ENCODE data around the gene CELF5. TPM values are rescaled to one million over a fixed set of nuclear protein-coding genes. Genes with fewer than 3 reads are reported as not detected.

Gene CELF5
- total RNA-seq, 1 experiment from 2014 or later: 2.5 TPM

- no TSS peak for BruUV-seq (replicated peaks)
- CTCF ChIA-PET: interaction anchor here (1.0 to 2.8 kb wide), 3 partner anchors 10 to 315 kb away, joined by 3 to 16 read pairs (median 4); no protein-coding TSS in a partner anchor
Observed at GRCh38 chr19:3265432-3265831, 41.0 kb downstream of the CELF5 start.

More at GRCh38 chr19:3265432-3265831, 41.0 kb downstream of the CELF5 start:
- Histone ChIP-seq H4K20me1 (ENCODE audit: insufficient read depth) (no peaks in the 10 kb centered on the region), H3K27me3 (ENCODE audit: insufficient read depth, low read length) (no peaks in the 10 kb centered on the region), H2AFZ (ENCODE audit: low read depth, low read length, poor library complexity, severe bottlenecking) (no peak overlapping the region), H3K36me3 (ENCODE audit: control insufficient read depth in 1 of 2, insufficient read depth in 2 of 2, low read length in 2 of 2) (no peaks in the 10 kb centered on the region), H3K79me2 (ENCODE audit: insufficient read depth, low read length) (no peaks in the 10 kb centered on the region), H3K9me2 (ENCODE audit: insufficient read depth) (no peaks in the 10 kb centered on the region), H3K9me3 (ENCODE audit: control insufficient read depth in 1 of 2, insufficient read depth in 1 of 2, low read depth in 1 of 2, low read length in 2 of 2) (no peaks in the 10 kb centered on the region), H3K4me3 (replicated peaks in 1 of 2; ENCODE audit: low read depth in 1 of 2, low read length in 2 of 2) (no peak overlapping the region), H3K27ac (ENCODE audit: low read depth, low read length) (no peak overlapping the region), H3K4me2 (ENCODE audit: low read length) (no peak overlapping the region), H3K9ac (ENCODE audit: low read length) (no peak overlapping the region), H3K4me1 (ENCODE audit: control insufficient read depth in 1 of 2, insufficient read depth in 2 of 2, low read length in 2 of 2) (no peaks in the 10 kb centered on the region)
- no peak for DNase-seq (ENCODE audit: low read depth, low spot score)
- ATAC-seq: no peak
- intact Hi-C loops (cut with micrococcal nuclease): no loop called here
- ChIA-PET POLR2A (interaction anchor here (1.6 kb wide), 1 partner anchor 10 kb away, joined by 3 read pairs; no protein-coding TSS in a partner anchor), RAD21 (ENCODE audit: low non-redundant PET in 1 of 2, low total read pairs in 2 of 2, uncharacterized antibody in 2 of 2, unreplicated experiment in 2 of 2) (no interaction called here)
- TF ChIP-seq POLR2A (IDR thresholded peaks at IDR 0.05; ENCODE audit: borderline replicate concordance, extremely low read depth, insufficient read depth, insufficient read length) (no peak), CTCF (IDR thresholded peaks at IDR 0.05 in 2 of 3, conservative IDR thresholded peaks at IDR 0.05 in 1 of 3; ENCODE audit: borderline replicate concordance in 1 of 3, insufficient read depth in 1 of 3, low read depth in 2 of 3, low read length in 2 of 3) (no peak), FOSL1 (IDR thresholded peaks at IDR 0.05; ENCODE audit: low read depth) (no peak), ZBTB33 (IDR thresholded peaks at IDR 0.05; ENCODE audit: extremely low read depth, insufficient replicate concordance, low read length) (no peak), SIN3A (IDR thresholded peaks at IDR 0.05; ENCODE audit: low read depth) (no peak), REST (IDR thresholded peaks at IDR 0.05; ENCODE audit: low read depth) (no peak), SP1 (IDR thresholded peaks at IDR 0.05; ENCODE audit: low read depth) (no peak), ZNF274 (IDR thresholded peaks at IDR 0.05; ENCODE audit: low read depth, low read length) (no peak), POLR2AphosphoS5 (IDR thresholded peaks at IDR 0.05; ENCODE audit: low read depth, low read length) (no peak), CEBPB (IDR thresholded peaks at IDR 0.05; ENCODE audit: low read depth) (no peak), ELF1 (IDR thresholded peaks at IDR 0.05; ENCODE audit: borderline replicate concordance, low read depth) (no peak), YY1 (IDR thresholded peaks at IDR 0.05; ENCODE audit: extremely low read depth, insufficient replicate concordance, low read depth, low read length) (no peak), SRF (IDR thresholded peaks at IDR 0.05; ENCODE audit: low read depth) (no peak), EZH2 (IDR thresholded peaks at IDR 0.05) (no peak), JUND (IDR thresholded peaks at IDR 0.05) (no peak), EGR1 (IDR thresholded peaks at IDR 0.05; ENCODE audit: low read depth) (no peak)

Measured in HCT116 (cell line).